RPMI8226 (cell line): Measurements from ENCODE around the gene CGB5.

ENCODE experiments used
- DNase-seq: peaks from one replicate; pipeline ENCODE4 v3.0.0-alpha.2; 2015

The CGB5 gene

DNA sequence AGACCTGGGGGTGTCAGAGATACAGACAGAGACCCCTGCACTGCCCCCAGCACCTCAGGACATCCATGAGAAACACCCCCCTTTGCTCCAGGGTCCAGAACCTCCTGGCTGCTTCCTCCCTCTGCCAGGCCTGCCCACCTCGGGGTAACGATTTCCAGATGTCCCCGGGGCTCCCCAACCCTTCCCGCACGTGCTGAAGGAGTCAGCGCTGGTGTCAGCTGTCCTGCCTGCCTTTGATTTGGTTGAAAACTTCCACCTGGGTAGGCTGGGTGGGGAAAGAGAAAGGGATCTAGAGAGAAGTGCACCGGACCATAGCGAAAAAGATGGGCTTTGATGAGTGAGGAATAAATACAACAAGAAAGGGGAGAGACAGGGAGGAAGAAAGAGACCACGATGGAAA is 15.4 kb downstream of the CGB5 start:
- no peak for DNase-seq

DNA sequence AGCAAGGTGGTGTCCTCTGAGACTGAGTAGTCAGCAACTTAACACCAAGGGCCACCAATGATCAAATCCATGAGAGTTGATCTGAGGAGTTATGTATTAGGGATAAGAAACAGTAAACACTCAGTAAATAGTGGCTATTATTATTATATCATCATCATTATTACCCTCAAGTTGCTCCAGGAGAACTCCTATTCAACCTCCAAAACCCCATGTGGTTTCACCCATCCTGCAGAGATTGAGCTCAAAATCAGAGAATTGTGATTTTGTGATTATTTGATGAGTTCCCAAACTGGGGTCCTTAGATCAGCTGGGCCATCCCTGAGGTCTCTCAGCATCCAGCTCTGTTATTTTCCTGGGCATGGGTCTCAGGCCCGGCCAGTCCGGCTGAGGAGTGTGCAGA is 17.4 kb downstream of the CGB5 start:
- no peak for DNase-seq

DNA sequence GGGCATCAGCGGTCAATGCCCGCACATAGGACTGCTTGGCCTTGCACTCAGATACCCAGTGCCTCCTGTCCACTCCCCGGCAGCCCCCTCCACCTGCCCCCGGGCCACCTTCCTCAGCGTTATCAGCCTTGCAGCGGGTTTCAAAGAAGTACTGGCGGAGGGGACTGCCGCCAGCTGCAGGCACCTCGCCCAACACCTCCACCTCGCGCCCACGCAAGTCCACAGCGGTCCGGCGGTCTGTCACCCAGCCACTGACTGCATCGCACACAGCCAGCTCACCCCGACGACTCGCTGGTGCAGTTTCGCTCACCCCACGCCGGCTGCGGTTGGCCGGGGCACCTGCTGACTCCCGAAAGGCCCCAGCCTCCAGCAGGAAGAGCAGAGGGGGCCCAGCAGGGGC is 17.8 kb downstream of the CGB5 start:
- DNase-seq = peak; percentile 14

DNA sequence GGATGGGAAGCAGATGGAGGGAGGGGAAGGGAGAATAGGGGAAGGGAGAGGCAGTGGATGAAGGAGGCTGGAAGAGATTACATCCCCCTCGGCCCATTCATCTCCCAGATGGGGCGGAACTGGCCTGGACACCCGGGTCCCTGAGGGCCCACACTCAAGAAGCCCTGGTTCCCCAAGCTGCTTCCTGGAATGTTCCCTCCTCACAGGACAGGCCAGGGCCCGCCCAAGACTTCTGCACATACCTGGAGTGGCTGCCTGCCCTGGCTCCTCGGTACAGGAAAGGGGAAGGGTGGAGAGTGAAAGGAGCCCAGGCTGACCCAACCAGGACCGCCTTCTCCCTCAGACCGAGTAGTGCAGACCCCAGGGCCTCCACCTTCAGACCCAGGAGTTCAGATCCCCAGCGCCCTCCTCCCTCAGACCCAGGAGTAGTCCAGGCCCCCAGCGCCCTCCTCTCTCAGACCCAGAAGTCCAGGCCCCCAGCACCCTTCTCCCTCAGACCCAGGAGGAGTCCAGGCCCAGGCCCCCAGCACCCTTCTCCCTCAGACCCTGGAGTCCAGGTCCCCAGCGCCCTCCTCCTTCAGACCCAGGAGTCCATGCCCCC is 20.5 kb downstream of the CGB5 start:
- DNase-seq = no peak

DNA sequence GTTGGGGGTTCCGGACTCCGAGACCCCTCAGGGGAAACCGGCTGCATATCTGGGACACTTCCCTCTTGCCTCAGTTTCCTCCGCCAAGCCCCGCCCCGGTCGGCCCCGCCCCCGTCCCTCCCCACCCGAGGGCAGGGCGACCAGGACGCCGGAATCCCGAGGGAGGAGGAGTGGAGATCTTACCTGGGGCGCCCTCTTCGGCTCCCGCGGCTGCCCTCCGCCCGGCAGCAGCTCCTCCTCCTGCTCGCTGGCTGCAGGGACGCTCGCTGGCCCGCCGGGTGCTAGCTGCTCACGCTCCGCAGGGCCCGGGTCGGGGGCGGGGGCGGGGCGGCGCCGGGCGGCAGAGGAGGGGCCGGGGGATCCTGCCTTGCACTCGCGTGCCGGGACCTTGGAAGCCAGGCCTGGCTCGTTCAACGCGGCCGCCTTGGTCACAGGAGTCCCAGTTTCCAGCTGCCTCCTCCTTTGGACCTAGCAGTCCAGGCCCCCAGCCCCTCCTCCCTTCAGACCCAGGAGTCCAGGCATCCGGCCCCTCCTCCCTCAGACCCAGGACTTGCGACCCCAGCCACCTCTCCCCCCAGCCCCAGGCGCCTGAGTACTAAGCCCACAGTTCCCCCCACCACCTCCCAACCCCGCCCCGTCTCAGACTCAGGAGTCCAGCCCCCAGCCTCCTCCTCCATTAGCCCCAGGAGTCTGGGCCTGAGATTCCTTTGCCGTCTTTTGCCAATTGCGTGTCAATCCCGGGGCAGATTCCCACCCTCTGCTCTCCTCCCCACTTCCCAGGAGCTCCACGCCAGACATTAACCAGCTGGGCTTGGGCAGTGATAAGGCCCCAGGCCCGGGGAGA is 21.3 kb downstream of the CGB5 start, which contains the start of gene NTF4:
Gene NTF4, minus strand, starts transcription at position 51 of the 844 bp plus-strand sequence. CDS start 2,821 bp downstream, outside the sequence.
- peak; percentile 21 for DNase-seq

DNA sequence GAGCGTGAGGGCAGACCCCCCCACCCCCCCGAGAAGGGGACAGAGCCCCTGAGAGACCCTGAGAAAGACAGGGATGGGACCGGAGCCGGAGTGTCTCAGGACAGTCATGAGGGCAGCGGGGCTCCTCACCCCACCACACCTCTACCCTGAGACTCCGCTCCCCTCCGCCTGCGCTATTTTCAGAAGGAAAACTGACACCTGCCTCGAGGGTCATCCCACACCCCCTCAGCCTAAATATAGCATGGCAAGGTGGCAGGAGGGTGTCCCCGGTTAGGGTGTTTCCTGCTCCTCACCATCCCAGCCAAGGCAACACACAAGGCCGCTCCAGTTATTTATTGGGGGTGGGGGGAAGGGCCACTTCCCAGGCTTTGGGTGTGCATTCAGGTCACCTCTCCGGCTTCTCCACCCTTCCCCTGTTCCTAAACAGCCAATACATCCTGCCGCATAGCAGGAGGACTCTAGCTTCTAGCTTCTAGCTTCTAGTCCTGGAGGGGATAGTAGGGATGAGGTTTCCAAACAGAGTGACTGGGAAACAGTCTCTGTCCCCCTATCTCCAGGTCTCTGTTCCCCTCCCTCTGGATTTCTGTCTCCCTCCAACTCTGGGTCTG is 22.4 kb downstream of the CGB5 start:
- no peak for DNase-seq

DNA sequence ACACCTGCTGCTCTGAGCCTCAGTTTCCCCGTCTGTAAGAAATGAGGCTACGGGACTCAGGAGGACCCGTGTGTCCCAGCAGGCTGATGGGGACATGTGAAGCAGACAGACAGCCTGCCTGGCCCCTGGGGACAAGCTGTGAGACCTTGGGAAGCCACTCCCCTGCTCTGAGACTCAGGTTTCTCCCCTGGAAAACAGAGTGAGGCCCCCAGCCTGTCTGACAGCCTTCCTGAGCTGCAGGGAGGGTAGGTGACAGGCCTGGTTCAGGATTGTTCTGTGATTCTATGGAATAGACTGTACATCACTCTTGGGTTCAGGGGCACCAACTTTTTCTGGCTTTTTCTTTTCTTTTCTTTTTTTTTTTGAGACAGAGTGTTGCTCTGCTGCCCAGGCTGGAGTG is 23.9 kb downstream of the CGB5 start:
- no peak for DNase-seq

DNA sequence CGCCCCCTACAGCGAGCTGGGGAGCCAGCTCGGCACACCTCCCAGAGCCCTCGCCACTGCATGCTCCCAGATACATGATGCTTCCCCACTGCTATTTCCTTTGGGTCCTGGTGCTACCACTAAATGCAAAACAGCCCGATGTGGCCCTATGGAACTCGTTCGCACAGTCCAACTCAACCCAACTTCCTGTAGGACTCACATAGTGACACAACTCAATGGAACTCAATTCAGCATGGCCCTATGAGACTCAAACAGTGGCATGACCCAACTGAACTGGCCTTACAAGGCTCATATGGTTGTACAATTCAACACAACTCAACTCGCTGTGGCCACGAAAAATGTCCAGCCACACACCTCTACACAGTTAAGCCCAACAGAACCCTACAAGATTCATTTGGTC is 25.4 kb downstream of the CGB5 start:
- DNase-seq = no peak

DNA sequence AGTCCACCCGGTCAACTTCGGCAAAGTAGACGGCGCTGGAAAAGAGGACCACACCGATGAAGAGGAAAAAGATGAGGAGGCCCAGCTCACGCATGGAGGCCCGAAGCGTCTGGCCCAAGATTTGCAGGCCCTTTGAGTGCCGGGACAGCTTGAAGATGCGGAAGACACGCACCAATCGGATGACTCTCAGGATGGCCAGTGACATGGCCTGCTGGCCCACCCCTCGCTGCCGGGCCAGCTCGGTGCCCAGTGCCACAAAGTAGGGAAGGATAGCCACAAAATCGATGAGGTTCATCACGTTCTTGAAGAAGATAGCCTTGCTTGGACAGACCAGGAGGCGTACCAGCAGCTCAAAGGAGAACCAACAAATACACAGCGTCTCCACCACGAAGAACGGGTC is 26.8 kb downstream of the CGB5 start:
- DNase-seq = no peak

DNA sequence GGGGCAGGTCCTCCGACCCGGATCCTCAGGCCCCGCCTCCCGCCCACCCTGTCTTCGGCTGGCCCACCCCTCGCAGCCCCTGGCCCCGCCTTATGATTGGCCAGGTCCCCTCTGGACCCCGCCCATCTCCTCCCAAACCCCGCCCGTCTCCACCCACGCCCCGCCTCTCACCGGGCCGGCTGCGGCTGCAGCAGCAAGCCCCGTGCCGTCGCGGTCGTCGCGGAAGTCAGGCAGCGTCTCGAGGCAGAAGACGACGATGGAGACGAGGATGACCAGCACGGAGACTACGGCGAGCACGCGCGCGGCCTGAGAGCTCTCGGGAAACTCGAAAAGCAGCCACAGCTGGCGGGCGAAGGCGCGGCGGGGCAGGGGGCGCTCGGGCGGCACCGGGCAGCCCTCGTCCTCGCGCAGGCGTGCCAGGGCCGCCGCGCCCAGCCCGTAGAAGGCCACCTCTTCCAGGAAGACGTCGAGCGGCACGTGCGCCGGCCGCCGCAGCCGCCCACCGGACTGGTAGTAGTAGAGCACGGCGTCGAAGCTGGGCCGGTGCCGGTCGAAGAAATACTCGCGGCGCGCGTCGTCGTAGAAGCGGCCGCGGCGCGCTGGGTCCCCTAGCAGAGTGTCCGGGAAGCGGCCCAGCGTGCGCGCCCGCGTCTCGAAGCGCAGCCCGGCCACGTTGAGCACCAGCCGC is 28.4 kb downstream of the CGB5 start:
- DNase-seq = no peak

DNA sequence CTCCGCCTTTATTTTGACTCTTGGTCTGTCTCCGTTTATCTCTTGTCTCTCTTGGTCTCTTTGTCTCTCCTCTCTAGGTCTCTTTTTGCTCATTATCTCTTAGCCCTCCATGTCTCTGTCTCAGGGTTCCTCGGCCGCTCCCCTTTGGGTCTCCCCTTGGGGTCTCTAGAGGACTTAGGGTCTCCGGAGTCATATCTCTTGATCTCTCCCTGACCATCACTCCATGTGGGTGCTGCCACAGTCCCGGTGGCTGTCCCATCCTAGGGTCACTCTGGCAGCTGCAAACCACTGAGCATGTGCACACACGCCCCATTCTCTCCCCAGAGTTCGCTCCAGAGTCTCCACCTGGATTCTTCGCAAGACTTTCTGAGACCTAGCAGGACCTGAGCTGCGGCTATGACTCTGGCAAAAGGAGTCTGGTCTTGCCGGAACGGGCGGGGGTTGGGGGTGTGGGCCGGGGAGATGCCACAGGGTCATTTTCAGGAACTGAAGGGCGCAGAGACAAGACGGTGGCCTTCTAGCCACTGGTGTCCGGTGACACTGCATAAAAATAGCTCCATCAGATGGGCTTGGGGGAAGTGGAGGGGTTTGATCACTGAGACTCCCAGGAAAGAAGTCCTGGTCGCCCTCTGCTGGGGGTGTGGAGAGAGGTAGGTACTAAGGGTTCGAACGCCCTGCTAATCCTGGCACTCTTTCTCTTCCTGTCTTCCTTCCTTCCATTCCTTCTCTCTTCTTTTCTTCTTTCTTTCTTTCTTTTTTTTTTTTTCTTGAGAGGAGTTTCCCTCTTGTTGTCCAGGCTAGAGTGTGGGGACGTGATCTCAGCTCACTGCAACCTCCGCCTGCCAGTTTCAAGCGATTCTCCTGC is 30.1 kb downstream of the CGB5 start:
- peak; percentile 25 for DNase-seq

DNA sequence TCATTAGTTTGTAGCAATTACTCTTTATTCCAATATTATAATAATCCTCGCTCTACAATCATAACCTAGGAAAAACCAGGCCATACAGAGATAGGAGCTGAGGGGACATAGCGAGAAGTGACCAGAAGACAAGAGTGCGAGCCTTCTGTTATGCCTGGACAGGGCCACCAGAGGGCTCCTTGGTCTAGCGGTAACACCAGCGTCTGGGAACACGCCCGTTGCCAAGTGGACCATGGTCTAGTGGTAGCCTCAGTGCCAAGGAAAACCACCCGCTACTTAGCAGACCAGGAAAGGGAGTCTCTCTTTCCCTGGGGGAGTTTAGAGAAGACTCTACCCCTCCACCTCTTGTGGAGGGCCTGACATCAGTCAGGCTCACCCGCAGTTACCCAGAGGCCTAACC is 31.2 kb downstream of the CGB5 start:
- DNase-seq = peak; percentile 19

DNA sequence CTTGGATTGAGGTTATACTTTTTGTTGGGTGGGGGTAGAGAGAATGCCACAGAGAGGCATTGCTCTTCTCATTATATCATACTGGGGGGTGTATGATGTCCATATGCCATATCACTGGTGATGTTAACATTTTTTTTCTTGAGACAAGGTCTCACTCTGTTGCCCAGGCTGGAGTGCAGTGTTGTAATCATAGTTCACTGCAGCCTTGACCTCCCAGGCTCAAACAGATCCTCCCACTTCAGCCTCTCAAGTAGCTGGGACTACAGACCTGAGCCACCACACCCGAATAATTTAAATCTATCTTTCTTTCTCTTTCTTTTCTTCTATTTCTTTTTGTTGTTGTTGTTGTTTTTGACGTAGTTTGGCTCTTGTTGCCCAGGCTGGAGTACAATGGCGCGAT is 36.7 kb downstream of the CGB5 start:
- no peak for DNase-seq

DNA sequence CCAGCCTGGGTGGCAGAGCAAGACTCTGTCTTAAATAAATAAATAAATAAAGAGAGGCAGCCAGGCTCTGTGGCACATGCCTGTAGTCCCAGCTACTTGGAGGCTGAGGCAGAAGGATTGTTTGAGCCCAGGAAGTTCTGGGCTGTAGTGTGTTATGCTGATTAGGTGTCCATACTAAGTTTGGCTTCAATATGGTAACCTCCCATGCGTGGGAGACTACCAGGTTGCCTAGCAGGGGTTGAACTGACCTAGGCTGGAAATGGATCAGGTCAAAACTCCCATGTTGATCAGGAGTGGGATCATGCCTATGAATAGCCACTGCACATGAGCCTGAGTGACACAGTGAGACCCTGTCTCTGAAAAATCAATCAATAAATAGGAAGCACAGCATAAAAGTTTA is 37.6 kb downstream of the CGB5 start:
- DNase-seq = no peak

DNA sequence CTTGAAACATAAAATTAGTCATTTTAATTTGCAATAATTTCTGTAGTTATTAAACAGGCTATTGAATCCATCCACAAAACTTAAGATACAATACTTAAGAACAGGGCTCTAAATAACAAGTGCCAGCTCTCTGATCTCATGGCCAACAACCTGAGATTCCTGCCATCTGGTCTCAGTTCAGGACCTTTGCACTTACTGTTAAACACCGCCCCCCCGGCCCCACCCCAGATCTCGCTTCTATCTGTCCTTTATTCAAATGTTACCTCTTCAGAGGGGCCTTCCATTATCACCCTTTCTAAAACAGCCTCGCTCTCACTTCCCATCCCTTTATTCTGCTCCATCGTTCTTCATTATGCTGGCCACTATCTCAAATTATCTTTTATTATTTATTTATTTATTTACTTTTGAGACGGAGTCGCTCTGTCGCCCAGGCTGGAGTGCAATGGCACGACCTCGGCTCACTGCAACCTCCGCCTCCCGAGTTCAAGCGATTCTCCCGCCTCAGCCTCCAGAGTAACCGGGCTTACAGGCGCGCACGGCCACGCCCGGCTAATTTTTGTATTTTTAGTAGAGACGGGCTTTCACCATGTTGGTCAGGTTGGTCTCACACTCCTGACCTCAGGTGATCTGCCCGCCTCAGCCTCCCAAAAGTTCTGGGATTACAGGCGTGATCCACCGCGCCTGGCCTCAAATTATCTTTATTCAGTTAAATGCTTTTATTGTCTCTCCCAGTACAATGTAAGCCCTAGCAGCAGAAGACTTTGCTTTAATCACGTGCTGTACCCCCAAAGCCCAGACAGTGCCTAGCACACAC is 40.8 kb downstream of the CGB5 start:
- DNase-seq = no peak

DNA sequence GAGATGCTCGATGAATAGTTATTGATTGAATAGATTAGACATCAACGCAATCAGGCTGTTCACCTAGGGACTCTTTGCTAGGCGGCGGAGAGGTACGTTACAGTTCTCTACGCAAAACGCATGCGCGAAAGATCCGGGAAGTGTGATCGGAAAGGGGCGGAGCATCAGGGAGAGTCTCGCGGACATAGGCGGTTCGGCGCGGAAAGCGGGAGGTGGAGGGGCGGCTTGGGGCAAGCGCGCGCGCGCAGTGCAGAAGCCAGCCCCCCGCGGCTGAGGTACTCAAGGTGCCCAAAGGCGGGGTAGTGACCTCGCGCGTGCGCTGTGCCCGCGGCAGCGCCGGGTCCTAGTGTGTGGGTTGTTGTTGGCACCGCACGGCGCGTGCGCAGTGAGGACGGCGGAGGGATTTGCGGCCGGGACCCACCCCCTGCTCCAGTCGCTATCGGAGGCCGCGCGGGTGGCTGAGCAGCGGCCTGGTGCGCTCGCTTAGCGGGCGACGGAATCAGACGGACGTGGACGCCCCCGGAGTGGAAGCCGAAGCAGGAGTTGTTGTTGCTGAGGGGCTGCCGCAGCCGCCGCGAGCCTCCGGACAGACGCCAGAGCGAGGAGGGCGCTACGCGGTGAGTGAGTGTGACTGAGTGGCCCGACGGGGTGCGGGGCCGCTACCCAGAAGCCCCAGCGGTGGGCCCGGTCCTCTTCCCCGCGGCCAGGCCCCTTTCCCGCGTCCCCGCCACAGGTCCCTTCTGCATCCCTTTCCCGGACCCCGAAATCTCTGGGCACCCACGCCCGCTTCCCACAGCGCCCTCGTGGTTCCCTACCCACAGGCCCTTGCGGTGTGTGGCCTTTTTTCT is 41.6 kb downstream of the CGB5 start, which contains the start of gene SNRNP70:
Gene SNRNP70, plus strand, starts transcription at position 432 of the 848 bp plus-strand sequence. CDS start 964 bp downstream, outside the sequence.
- DNase-seq = peak; percentile 98

DNA sequence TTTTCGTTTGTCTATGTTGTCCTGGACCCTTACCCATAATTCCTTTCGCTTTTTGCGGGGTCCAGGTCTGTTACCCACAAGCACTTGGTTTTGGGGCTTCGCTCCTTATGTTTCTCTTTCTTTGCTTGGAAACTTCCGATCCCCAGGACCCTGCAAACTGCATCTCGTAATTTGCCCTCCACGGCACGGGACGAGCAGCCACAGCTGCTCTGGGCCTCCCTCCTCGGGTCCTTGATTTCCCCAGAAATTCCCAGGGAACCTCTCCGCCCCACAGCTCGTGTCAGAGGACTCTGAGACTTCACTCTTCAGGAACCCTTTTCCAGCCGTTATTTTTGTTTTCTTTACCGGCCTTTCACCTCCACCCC is 42.2 kb downstream of the CGB5 start:
- DNase-seq = no peak

DNA sequence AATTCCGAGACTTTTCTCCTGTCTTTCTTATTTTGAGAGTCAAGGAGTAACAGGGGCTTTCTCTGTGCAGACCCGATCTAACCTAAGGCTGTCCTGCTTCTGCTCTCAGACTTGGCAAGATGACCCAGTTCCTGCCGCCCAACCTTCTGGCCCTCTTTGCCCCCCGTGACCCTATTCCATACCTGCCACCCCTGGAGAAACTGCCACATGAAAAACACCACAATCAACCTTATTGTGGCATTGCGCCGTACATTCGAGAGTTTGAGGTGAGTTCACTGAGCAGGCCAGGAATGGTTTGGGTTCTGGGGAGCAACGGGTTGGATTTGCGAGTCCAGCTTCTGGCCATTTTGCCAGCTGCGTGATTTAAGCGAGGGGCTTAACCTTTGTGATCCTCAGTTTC is 42.6 kb downstream of the CGB5 start:
- DNase-seq = no peak

DNA sequence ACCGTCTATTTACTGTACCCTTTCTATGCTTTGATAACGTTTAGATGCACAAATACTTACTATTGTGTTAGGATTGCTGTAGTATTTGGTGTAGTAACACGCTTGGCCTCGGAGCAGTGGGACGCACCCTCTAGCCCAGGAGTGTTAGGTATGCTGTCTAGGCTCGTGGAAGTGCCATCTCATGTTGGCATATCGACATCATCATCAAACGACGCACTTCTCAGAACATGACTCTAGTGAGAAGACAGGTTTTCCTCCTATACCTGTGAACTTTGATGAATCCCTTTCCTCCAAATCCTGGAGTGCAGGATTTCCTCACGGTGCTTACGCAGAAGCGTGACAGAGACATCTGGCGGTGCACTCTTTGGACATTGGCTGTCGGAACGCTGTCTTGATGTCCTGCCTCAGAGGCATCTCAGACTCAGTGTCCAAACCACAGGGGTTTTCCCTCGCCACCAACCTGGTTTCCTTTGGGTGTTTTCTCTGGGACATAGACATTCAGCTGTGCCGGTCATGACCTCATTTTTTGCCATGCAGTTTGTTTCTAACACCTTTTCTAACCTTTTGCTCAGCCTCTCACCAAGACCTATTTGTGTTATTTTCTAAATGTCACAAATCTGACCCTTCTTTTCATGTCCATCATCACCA is 47.9 kb downstream of the CGB5 start:
- no peak for DNase-seq

DNA sequence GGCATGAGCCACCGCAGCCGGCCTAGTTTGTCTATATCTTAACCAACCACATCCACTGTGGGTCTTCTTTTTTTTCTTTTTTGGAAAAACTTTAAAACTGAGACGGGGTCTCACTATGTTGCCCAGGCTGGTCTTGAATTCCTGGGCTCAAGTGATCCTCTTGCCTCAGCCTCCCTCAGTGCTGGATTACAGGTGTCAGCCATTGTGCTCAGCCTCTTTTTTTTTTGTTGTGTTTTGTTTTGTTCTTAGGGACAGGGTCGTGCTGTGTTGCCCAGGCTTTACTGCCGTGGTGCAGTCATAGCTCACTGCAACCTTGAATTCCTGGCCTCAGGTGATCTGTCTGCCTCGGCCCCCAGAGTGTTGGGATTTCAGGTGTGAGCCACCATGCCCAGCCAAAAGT is 49.0 kb downstream of the CGB5 start:
- no peak for DNase-seq
